Measurements from ENCODE around the gene B4GALT7.

- TF ChIP-seq SPI1 (IDR thresholded peaks at IDR 0.05; ENCODE audit: borderline replicate concordance, low read depth): no peak
- TF ChIP-seq CTCF (IDR thresholded peaks at IDR 0.05; ENCODE audit: insufficient read depth, low read length): no peak
- no peak for TF ChIP-seq POLR2AphosphoS5 (IDR thresholded peaks at IDR 0.05; ENCODE audit: low read depth)
These were observed 1.2 kb downstream of the B4GALT7 start for GRCh38 chr5:177601126-177601525.
